Loucy (cell line): Measurements from ENCODE around the gene RFFL.

Source experiments
- H2AFZ ChIP-seq: fragments of 200-600 bp; sonication (generic); 2 replicates; pipeline ENCODE4 v1.6.0; 2016; ENCODE audit warnings: antibody characterized with exemption, mild to moderate bottlenecking, low read length, moderate library complexity
- H3F3A ChIP-seq: fragments of 200-600 bp; 2 replicates; pipeline ENCODE4 v1.6.0; 2016; ENCODE audit warnings: antibody characterized with exemption, low read depth, mild to moderate bottlenecking
- H3K27me3 ChIP-seq: fragments of 200-600 bp; sonication (generic); 2 replicates; pipeline ENCODE4 v1.6.1; 2014; ENCODE audit warnings: low read length, mild to moderate bottlenecking; ENCODE audit not compliant: insufficient read depth, poor library complexity, severe bottlenecking
- H3K36me3 ChIP-seq: fragments of 200-600 bp; sonication (generic); 2 replicates; pipeline ENCODE4 v1.6.1; 2016; ENCODE audit warnings: low read length; ENCODE audit not compliant: insufficient read depth
- H3K4me1 ChIP-seq: fragments of 200-600 bp; sonication (generic); 2 replicates; pipeline ENCODE4 v1.5.1; 2014; ENCODE audit warnings: low read length, mild to moderate bottlenecking; ENCODE audit not compliant: insufficient read depth, poor library complexity, severe bottlenecking
- H3K4me2 ChIP-seq: fragments of 200-600 bp; sonication (generic); 2 replicates; pipeline ENCODE4 v1.6.0; 2014; ENCODE audit warnings: antibody characterized with exemption, low read length, low read depth, mild to moderate bottlenecking; ENCODE audit not compliant: poor library complexity, severe bottlenecking
- H3K4me3 ChIP-seq: fragments of 200-600 bp; sonication (generic); 2 replicates; pipeline ENCODE4 v1.5.1; 2014; ENCODE audit warnings: low read length, mild to moderate bottlenecking, mixed read lengths; ENCODE audit not compliant: poor library complexity, severe bottlenecking
- H3K79me2 ChIP-seq: fragments of 200-600 bp; sonication (generic); 2 replicates; pipeline ENCODE4 v1.6.1; 2014; ENCODE audit warnings: low read length; ENCODE audit not compliant: insufficient read depth
- H3K9ac ChIP-seq: fragments of 200-600 bp; sonication (generic); 2 replicates; pipeline ENCODE4 v1.6.0; 2014; ENCODE audit warnings: mild to moderate bottlenecking, low read depth, low read length, moderate library complexity; ENCODE audit not compliant: poor library complexity, severe bottlenecking
- H3K9me2 ChIP-seq: fragments of 200-600 bp; sonication (generic); replicated peaks from 2 replicates; pipeline ENCODE4 v1.6.1; 2016; ENCODE audit warnings: low read depth, low read length, mixed read lengths
- H3K9me3 ChIP-seq: fragments of 200-600 bp; sonication (generic); 2 replicates; pipeline ENCODE4 v1.6.1; 2014; ENCODE audit warnings: mild to moderate bottlenecking, antibody characterized with exemption, low read length, low read depth; ENCODE audit not compliant: insufficient read depth
- H4K20me1 ChIP-seq: fragments of 200-600 bp; sonication (generic); 2 replicates; pipeline ENCODE4 v1.6.0; 2014; ENCODE audit warnings: antibody characterized with exemption, low read length, mild to moderate bottlenecking; ENCODE audit not compliant: insufficient read depth, poor library complexity, severe bottlenecking
- CTCF ChIP-seq: fragments of 200-600 bp; sonication (generic); conservative IDR thresholded peaks from 2 replicates; pipeline ENCODE4 v1.5.1; 2014; ENCODE audit warnings: mild to moderate bottlenecking, antibody characterized with exemption, low read length
- EZH2phosphoT487 ChIP-seq: fragments of 200-600 bp; IDR thresholded peaks from 2 replicates; pipeline ENCODE4 v1.6.1; 2018; ENCODE audit warnings: antibody characterized with exemption, mild to moderate bottlenecking, moderate library complexity, borderline replicate concordance

The RFFL gene

DNA sequence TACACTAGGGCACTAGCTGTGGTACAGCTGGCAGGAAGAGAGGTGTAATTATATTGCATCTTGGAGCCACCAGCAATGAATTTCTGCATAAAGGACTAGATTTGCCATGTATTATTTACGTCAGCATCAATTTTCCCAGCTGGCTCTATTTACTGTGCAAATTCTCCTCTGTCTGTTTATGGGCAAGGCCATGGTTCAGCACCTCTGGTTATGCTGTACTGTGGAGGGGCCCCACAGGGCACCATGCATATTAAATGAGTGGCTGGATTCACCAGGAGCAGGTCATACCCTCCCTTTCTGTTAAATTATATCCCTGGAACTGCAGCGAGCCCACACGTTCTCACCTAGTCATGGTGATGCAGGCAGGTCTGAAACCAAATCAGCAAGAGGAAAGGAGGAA is 36.4 kb upstream of the RFFL start:
- Histone ChIP-seq H3K4me3 (no peak overlapping the region), H3K36me3 (peaks cover 8% of the 10 kb centered on the region; the same call in 1 of the 2 replicates)
- TF ChIP-seq EZH2phosphoT487: no peak
- no peak for TF ChIP-seq CTCF

GRCh38 chr17:35097776-35098175 is 34.3 kb upstream of the RFFL start:
- H3K9me2 ChIP-seq: no peaks in the 10 kb centered on the region
- no peak overlapping the region for H3K4me2 ChIP-seq
- H3K9me3 ChIP-seq: no peaks in the 10 kb centered on the region
- no peaks in the 10 kb centered on the region for H3K4me1 ChIP-seq
- H3K9ac ChIP-seq: no peak overlapping the region
- no peaks in the 10 kb centered on the region for H4K20me1 ChIP-seq
- H3K79me2 ChIP-seq: no peaks in the 10 kb centered on the region
- H2AFZ ChIP-seq: no peak overlapping the region
- H3K4me3 ChIP-seq: no peak overlapping the region
- no peak for TF ChIP-seq CTCF
- TF ChIP-seq EZH2phosphoT487: no peak
- no peaks in the 10 kb centered on the region for H3F3A ChIP-seq
- H3K27me3 ChIP-seq: no peaks in the 10 kb centered on the region
- H3K36me3 ChIP-seq: peaks cover 8% of the 10 kb centered on the region; the same call in 1 of the 2 replicates

More for the DNA sequence above, 36.4 kb upstream of the RFFL start:
- no peaks in the 10 kb centered on the region for H3K9me3 ChIP-seq
- no peaks in the 10 kb centered on the region for H3K79me2 ChIP-seq
- no peak overlapping the region for H3K4me2 ChIP-seq
- no peaks in the 10 kb centered on the region for H3K9me2 ChIP-seq
- no peaks in the 10 kb centered on the region for H4K20me1 ChIP-seq
- no peaks in the 10 kb centered on the region for H3F3A ChIP-seq
- H3K27me3 ChIP-seq: no peaks in the 10 kb centered on the region
- H3K9ac ChIP-seq: no peak overlapping the region
- no peak overlapping the region for H2AFZ ChIP-seq
- H3K4me1 ChIP-seq: no peaks in the 10 kb centered on the region

DNA sequence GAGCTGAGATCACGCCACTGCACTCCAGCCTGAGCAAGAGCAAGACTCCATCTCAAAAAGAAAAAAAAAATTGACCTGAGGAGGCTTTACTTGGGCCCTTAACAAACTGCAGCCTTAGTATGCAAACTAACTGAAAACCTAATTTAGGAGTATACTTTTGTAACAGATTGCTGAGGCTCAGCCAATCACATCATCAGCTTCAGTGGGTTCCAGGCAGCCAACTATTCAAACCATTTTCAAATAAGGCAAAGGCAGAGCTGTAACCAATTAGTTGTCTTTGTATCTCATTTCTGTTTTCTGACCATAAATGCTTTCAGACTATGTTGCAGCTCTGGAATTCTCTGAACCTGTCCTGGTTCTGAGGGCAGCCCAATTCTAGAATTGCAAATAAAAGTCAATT is 32.2 kb upstream of the RFFL start:
- H3K9ac ChIP-seq: no peak overlapping the region
- no peaks in the 10 kb centered on the region for H3F3A ChIP-seq
- no peak overlapping the region for H2AFZ ChIP-seq
- no peaks in the 10 kb centered on the region for H3K4me1 ChIP-seq
- no peaks in the 10 kb centered on the region for H3K79me2 ChIP-seq
- H3K4me3 ChIP-seq: no peak overlapping the region
- no peaks in the 10 kb centered on the region for H3K27me3 ChIP-seq
- H3K4me2 ChIP-seq: no peak overlapping the region
- no peaks in the 10 kb centered on the region for H4K20me1 ChIP-seq
- no peaks in the 10 kb centered on the region for H3K9me2 ChIP-seq
- TF ChIP-seq EZH2phosphoT487 (no peak), CTCF (no peak)
- H3K9me3 ChIP-seq: no peaks in the 10 kb centered on the region
- H3K36me3 ChIP-seq: peaks cover 5% of the 10 kb centered on the region; the same call in 1 of the 2 replicates
